ENCODE measurements around the gene RNH1.

The RNH1 gene

GRCh38 chr11:498297-499181 lies 8.5 kb downstream of the RNH1 start:
- no peaks in the 10 kb centered on the region for H3K27me3 ChIP-seq (replicated peaks; ENCODE audit: control insufficient read depth, insufficient read depth, low read length)
- peaks cover 51% of the 10 kb centered on the region for H3K36me3 ChIP-seq (ENCODE audit: control insufficient read depth, insufficient read depth, low read length)
- H3K4me3 ChIP-seq (replicated peaks; ENCODE audit: low read depth, low read length) = no peak overlapping the region
- no peak for TF ChIP-seq CTCF (IDR thresholded peaks at IDR 0.05; ENCODE audit: insufficient read depth, low read length, poor library complexity, severe bottlenecking)
- DNase-seq (ENCODE audit: extremely low read depth, insufficient read length) = no peak

GRCh38 chr11:497565-498296 lies 9.3 kb downstream of the RNH1 start:
- no peak for TF ChIP-seq CTCF (IDR thresholded peaks at IDR 0.05; ENCODE audit: insufficient read depth, low read length, poor library complexity, severe bottlenecking)
- no peak overlapping the region for H3K4me3 ChIP-seq (replicated peaks; ENCODE audit: low read depth, low read length)
- no peaks in the 10 kb centered on the region for H3K27me3 ChIP-seq (replicated peaks; ENCODE audit: control insufficient read depth, insufficient read depth, low read length)
- DNase-seq (ENCODE audit: extremely low read depth, insufficient read length) = no peak
- peaks cover 53% of the 10 kb centered on the region for H3K36me3 ChIP-seq (ENCODE audit: control insufficient read depth, insufficient read depth, low read length)

GRCh38 chr11:496834-497564 lies 10.0 kb downstream of the RNH1 start:
- Histone ChIP-seq H3K4me3 (replicated peaks; ENCODE audit: low read depth, low read length) (no peak overlapping the region), H3K27me3 (replicated peaks; ENCODE audit: control insufficient read depth, insufficient read depth, low read length) (no peaks in the 10 kb centered on the region), H3K36me3 (ENCODE audit: control insufficient read depth, insufficient read depth, low read length) (peaks cover 55% of the 10 kb centered on the region)
- DNase-seq (ENCODE audit: extremely low read depth, insufficient read length) = no peak
- no peak for TF ChIP-seq CTCF (IDR thresholded peaks at IDR 0.05; ENCODE audit: insufficient read depth, low read length, poor library complexity, severe bottlenecking)

GRCh38 chr11:495537-495931 lies 11.5 kb downstream of the RNH1 start:
- no peak for TF ChIP-seq CTCF (IDR thresholded peaks at IDR 0.05; ENCODE audit: insufficient read depth, low read length, poor library complexity, severe bottlenecking)
- Histone ChIP-seq H3K36me3 (ENCODE audit: control insufficient read depth, insufficient read depth, low read length) (peaks cover 51% of the 10 kb centered on the region), H3K4me3 (replicated peaks; ENCODE audit: low read depth, low read length) (no peak overlapping the region), H3K27me3 (replicated peaks; ENCODE audit: control insufficient read depth, insufficient read depth, low read length) (no peaks in the 10 kb centered on the region)
- DNase-seq (ENCODE audit: extremely low read depth, insufficient read length) = no peak

- H3K4me3 ChIP-seq (replicated peaks; ENCODE audit: low read depth, low read length) = no peak overlapping the region
- DNase-seq (ENCODE audit: extremely low read depth, insufficient read length) = no peak
- no peaks in the 10 kb centered on the region for H3K27me3 ChIP-seq (replicated peaks; ENCODE audit: control insufficient read depth, insufficient read depth, low read length)
- TF ChIP-seq CTCF (IDR thresholded peaks at IDR 0.05; ENCODE audit: insufficient read depth, low read length, poor library complexity, severe bottlenecking) = no peak
- peaks cover 46% of the 10 kb centered on the region for H3K36me3 ChIP-seq (ENCODE audit: control insufficient read depth, insufficient read depth, low read length)
Observed at GRCh38 chr11:494761-495536, 12.1 kb downstream of the RNH1 start.
